Islet precursor cell (in vitro differentiated cells): ENCODE measurements around the gene SERPINA4.
"Not testable (repeated sequence)": the region's sequence is repeated elsewhere in the genome, so short reads cannot be mapped to it uniquely, and the experiment has no call there.

Experiments
- DNase-seq: peaks from one replicate; pipeline ENCODE4 v3.0.0-alpha.2; 2018

The SERPINA4 gene

DNA sequence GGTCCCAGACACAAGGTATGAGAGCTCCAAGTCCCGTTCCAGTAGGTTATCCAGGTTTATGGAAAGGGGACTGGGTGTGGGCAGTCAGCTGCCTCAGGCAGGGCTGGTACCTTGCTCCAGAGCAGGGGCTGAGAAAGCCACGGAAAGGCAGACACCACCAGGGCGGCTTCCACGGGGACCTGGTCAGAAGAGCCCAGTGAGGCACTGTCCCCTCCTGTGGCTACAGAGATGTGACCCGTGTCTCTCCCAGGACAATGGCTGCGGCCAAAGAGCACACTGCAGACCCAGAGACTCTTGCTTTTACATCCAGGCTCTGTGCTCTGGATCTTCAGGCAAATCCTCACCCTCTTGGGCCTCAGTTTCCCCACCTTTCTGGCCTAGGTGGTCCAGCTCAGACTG, 8.8 kb downstream of the SERPINA4 start:
- no peak for DNase-seq

GRCh38 chr14:94570440-94570839, 9.2 kb downstream of the SERPINA4 start:
- DNase-seq, result no peak

GRCh38 chr14:94571395-94571794, 10.2 kb downstream of the SERPINA4 start:
- DNase-seq, result no peak

DNA sequence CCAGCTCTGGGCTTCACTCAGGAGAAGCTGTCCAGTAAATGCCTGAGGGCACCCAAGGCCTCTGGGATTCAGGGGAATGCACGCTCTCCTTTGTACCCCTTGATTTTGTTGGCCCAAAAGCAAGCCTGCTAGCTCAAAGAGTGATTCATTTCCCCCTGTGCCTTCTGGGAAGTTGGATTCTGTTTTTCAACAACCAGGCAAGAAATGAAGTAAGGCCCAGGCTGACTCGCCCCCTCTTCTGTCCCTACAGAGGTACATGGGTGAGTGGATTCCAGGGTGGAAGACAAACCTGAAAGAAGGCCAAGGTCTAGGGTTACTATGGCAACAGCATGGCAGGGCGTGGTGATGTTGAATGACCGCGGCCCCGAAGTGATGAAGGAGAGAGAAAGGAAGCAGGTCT, 10.7 kb downstream of the SERPINA4 start:
- no peak for DNase-seq

GRCh38 chr14:94572637-94573303, 11.5 kb downstream of the SERPINA4 start:
- peak; percentile 18 for DNase-seq

DNA sequence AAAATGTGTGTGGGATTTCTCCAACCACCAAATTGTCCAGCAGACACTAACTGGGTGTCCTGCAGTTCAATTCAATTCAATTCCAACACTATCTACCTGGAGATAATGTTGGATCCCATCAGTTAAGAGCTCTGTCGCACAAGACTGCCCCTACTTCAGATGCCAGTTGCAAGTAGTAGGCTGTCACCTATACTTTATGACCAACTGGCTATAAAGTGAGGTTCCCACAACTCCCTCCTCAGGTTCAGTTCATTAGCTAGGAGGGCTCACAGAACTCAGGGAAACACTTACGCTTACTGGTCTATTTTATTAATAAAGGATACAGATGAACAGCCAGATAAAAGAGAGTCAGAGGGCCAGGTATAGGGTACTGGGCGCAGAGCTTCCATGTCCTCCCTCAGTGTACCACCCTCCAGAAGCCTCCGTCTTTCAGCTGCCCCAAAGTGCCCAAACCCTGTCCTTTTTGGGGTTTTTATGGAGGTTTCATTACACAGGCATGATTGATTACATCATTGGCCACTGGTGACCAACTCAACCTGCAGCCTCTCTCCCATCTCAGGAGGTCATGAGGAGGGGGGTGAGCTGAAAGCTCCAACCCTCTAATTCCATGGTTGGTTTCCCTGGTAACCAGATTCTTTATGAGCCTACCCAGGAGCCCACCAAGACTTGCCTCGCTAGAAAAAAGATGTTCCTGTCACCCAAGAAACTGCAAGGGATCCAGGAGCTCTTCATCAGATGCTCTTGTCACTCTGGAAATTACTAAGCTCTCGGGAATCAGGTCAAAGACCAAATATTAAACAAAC, 12.4 kb downstream of the SERPINA4 start:
- peak; percentile 23 for DNase-seq

DNA sequence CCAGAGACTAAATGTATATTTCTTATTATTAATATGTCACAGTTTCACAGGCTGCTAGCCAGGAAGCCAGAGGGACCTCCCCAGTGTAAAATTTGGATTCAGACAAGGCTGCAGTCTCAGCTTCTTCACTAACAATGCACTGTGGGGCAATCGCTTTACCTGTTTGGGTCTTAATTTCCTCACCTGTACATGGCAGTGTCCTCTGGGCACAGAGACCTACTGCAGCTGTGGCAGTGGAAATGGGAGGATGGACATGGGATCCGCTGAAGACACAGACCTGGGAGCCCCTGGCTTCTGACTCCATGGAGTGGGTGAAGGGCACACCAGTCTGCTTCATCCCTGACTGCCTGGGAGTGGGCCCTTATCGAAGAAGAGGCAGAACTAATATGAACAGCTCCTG, 13.1 kb downstream of the SERPINA4 start:
- DNase-seq, result peak; percentile 42

DNA sequence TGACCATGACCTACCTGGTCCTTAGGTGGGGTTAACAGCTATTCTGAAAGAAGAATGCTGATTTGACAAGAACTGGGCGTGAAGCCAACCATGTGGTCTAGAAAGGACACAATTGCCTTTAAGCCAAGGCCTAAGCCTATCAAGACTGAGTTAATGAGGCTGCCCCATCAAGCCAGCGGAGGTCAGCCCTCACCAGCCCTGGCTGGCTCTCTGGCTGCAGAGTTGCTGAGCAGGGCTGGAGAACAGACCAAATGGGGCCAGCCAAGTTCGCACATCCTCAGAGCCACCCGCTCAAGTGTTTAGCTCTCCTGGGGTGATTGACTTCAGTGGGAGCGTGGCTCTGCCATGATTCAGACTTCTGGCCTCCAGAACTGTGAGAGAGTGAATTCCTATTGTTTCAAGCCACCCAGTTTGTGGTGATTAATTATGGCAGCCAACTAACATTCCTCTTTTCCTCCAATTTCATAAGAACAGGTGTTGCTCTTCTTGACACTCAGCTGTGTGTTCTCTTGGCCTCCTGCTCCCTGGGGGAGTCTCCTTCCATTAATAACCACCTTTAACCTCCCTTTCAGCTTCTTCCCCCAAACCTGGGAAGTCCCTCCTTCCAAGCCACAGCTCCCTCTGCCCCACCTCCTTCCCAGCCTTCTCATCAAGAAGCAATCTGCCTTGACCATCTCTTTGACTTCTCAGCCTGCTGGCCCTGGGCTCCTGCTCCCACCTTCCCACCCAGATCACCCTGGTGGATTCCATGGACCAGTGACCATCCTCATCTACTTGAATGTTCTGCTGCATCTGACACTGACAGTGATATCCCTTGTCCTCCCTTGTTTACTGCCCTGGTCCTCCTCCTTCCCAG, 14.7 kb downstream of the SERPINA4 start:
- DNase-seq, result peak; percentile 21

- DNase-seq, result not testable (repeated sequence)
These were observed 16.2 kb downstream of the SERPINA4 start for GRCh38 chr14:94577472-94577871.

GRCh38 chr14:94578712-94579111, 17.5 kb downstream of the SERPINA4 start:
- no peak for DNase-seq

DNA sequence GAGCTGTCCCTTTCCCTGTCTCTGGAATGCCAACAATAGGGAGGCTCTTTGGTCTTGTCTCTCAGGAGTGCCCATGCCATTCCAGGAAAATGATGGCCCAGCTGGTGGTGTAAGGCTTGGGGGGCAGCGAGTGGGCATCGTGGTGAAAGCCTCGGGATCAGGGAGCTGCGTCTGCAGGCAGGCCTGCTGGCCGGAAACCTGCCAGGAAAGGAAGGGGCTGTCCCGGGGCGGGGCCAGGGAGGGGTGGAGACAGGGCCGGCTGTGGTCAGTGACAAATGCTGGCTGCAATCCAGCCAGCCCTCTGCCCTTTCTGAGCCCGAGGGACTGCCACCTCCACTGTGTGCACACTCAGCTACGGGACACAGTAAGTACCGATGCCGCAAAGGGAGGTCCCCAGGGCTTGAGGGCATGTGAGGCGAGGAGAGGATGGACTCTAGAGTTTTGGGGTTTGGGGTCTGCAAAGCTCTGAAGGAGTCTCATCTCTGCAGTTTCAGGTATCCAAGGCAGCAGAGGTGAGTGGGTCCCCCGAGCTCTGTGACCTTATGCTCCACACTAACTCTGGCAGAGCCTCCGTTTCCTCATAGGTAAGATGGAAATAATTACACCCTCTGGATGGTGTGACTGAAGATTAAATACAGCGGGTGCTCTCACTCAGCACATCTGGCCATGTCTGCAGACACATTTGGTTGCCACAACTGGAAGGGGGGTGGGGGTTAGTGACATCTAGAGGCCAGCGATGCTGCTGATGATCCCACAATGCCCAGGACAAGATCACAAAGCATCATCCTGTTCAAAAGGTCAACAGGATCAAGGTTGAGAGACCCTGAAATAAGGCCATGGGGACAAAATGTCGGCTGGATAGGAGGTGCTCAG, 20.1 kb downstream of the SERPINA4 start, which contains the start of gene SERPINA5:
TSS of gene SERPINA5 (plus strand) at position 300 of the 873 bp plus-strand sequence. CDS start 5,937 bp downstream, outside the sequence.
- DNase-seq, result peak; percentile 80

- no peak for DNase-seq
These were observed 21.0 kb downstream of the SERPINA4 start for GRCh38 chr14:94582199-94582750.

GRCh38 chr14:94582851-94583250, 21.6 kb downstream of the SERPINA4 start:
- DNase-seq, result peak; percentile 73

GRCh38 chr14:94583557-94583956, 22.3 kb downstream of the SERPINA4 start:
- no peak for DNase-seq

DNA sequence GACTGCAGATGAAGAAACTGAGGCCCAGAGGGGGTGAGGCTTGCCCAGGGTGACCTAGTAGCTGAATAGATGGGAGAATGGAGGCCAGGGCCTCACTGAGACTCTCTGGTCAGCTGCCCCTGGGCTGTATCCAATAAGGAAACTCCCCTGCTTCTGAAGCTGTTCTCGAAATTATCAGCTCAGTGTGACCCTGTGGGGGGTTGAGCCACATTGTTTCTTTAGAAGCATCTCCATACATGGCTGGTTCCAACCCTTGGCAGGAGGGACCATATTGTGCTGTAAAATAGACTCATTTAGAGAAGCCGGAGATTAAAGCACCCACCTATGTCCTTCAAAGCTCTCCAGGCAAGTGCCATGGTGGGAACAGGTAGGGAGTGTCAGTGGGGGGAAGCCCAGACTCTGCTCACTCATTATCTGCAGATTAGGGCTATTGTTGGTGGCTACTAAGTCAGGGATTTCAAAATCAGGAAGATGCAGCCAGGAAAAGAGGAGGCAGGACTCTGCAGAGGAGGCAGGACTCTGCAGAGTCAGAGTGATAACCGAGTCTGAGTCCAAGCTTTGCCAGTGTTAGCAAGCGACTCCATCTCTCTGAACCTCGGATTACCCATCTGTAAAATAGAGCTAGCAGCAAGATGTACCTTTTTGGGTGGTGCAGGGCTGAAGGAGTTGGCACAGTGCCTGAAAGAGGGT, 23.5 kb downstream of the SERPINA4 start:
- no peak for DNase-seq

GRCh38 chr14:94586635-94587034, 25.4 kb downstream of the SERPINA4 start:
- DNase-seq, result no peak

GRCh38 chr14:94588311-94588710, 27.1 kb downstream of the SERPINA4 start:
- DNase-seq, result no peak

- no peak for DNase-seq
These were observed 29.8 kb downstream of the SERPINA4 start for GRCh38 chr14:94591073-94591472.

GRCh38 chr14:94591871-94592270, 30.6 kb downstream of the SERPINA4 start:
- no peak for DNase-seq

DNA sequence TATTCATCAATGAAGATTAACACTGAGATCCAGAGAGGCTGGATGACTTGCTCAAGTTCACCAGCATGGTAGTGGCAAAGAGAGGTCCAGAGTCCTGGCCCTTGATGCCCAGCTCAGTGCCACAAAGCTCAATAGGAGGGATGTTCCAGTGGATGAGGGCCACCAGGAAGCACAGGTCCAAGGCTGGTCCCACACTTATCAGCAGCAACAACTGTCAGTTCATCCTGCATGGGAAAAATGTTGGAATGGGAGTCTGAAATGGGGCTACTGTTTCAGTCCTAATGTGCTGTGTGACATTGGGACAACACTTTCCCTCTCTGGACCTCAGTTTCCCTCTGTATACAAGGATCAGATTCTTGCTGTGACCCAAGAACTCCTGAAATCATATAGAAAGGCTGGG, 31.2 kb downstream of the SERPINA4 start:
- no peak for DNase-seq

DNA sequence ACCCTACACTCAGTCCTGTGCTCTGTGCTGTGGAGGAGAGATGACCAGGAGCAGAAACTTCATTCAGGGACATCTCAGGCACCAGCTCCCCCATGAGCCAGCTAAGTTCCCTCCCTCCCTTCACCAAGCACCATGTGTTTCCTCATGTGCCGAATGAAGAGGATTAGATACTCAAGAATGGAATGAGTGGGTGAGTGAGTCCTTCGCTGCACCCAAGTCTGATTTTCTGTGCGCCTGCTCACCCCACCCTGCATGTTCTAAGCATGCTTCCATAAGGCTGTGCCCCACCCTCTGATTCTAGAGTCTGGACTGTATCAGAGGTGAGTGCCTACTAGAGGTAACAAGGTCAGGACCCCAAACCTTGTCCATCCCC, 32.1 kb downstream of the SERPINA4 start:
- DNase-seq, result no peak
